BLaER1 (cell line): ENCODE data around the gene RTEL1.
A peak's percentile ranks its signal among the peaks of the same experiment; 100 is the strongest.

Source experiments
- H3K27ac ChIP-seq: shearing (Covaris generic); formaldehyde crosslinking; 2 replicates; pipeline ENCODE4 v1.8.1; 2022
- H3K27me3 ChIP-seq: shearing (Covaris generic); formaldehyde crosslinking; 2 replicates; pipeline ENCODE4 v1.8.1; 2022
- H3K36me3 ChIP-seq: shearing (Covaris generic); formaldehyde crosslinking; 2 replicates; pipeline ENCODE4 v1.8.1; 2022
- H3K4me1 ChIP-seq: shearing (Covaris generic); formaldehyde crosslinking; 2 replicates; pipeline ENCODE4 v1.8.1; 2022
- H3K4me2 ChIP-seq: shearing (Covaris generic); formaldehyde crosslinking; 2 replicates; pipeline ENCODE4 v1.8.1; 2022
- H3K4me3 ChIP-seq: shearing (Covaris generic); formaldehyde crosslinking; 2 replicates; pipeline ENCODE4 v1.8.1; 2022
- H3K9ac ChIP-seq: shearing (Covaris generic); formaldehyde crosslinking; 2 replicates; pipeline ENCODE4 v1.8.1; 2022
- H3K9me3 ChIP-seq: shearing (Covaris generic); formaldehyde crosslinking; 2 replicates; pipeline ENCODE4 v1.8.1; 2022
- H4K20me1 ChIP-seq: shearing (Covaris generic); formaldehyde crosslinking; 2 replicates; pipeline ENCODE4 v1.8.1; 2022
- Cebpa-rat ChIP-seq: shearing (Covaris generic); IDR thresholded peaks from 2 replicates; pipeline ENCODE4 v1.8.1; 2022

Gene RTEL1

GRCh38 chr20:63736893-63737694, 79.0 kb downstream of the RTEL1 start:
- H3K27me3 ChIP-seq, result no peaks in the 10 kb centered on the region
- H3K9ac ChIP-seq, result peak overlapping the region; percentile 75
- peak overlapping the region; percentile 77 for H3K4me3 ChIP-seq
- H3K9me3 ChIP-seq, result no peaks in the 10 kb centered on the region
- peaks cover 34% of the 10 kb centered on the region for H4K20me1 ChIP-seq
- peak overlapping the region; percentile 99 for H3K4me2 ChIP-seq
- peak overlapping the region; percentile 85 for H3K27ac ChIP-seq
- no peak for TF ChIP-seq Cebpa-rat
- peaks cover 87% of the 10 kb centered on the region for H3K4me1 ChIP-seq
- H3K36me3 ChIP-seq, result peaks cover 38% of the 10 kb centered on the region

GRCh38 chr20:63737695-63737944, 79.5 kb downstream of the RTEL1 start:
- Histone ChIP-seq H3K9ac (peak overlapping the region; percentile 75; the same call in 1 of the 2 replicates), H3K27me3 (no peaks in the 10 kb centered on the region), H3K4me3 (peak overlapping the region; percentile 77), H3K4me1 (peaks cover 84% of the 10 kb centered on the region), H3K4me2 (peak overlapping the region; percentile 99), H3K9me3 (no peaks in the 10 kb centered on the region), H3K36me3 (peaks cover 42% of the 10 kb centered on the region), H4K20me1 (peaks cover 34% of the 10 kb centered on the region), H3K27ac (peak overlapping the region; percentile 85)
- no peak for TF ChIP-seq Cebpa-rat

- no peaks in the 10 kb centered on the region for H3K27me3 ChIP-seq
- peak overlapping the region; percentile 36; the same call in 1 of the 2 replicates for H3K27ac ChIP-seq
- H3K9ac ChIP-seq, result peak overlapping the region; percentile 60
- peaks cover 34% of the 10 kb centered on the region for H4K20me1 ChIP-seq
- H3K4me1 ChIP-seq, result peaks cover 81% of the 10 kb centered on the region
- peak overlapping the region; percentile 77 for H3K4me3 ChIP-seq
- peaks cover 44% of the 10 kb centered on the region for H3K36me3 ChIP-seq
- H3K9me3 ChIP-seq, result no peaks in the 10 kb centered on the region
- no peak for TF ChIP-seq Cebpa-rat
- peak overlapping the region; percentile 99 for H3K4me2 ChIP-seq
Measured at GRCh38 chr20:63737945-63738686, 80.0 kb downstream of the RTEL1 start.

GRCh38 chr20:63738687-63739129, 80.6 kb downstream of the RTEL1 start:
- peak overlapping the region; percentile 77 for H3K4me3 ChIP-seq
- H3K9ac ChIP-seq, result peak overlapping the region; percentile 60
- no peaks in the 10 kb centered on the region for H3K27me3 ChIP-seq
- no peaks in the 10 kb centered on the region for H3K9me3 ChIP-seq
- peaks cover 44% of the 10 kb centered on the region for H3K36me3 ChIP-seq
- peaks cover 34% of the 10 kb centered on the region for H4K20me1 ChIP-seq
- peaks cover 75% of the 10 kb centered on the region for H3K4me1 ChIP-seq
- TF ChIP-seq Cebpa-rat, result no peak
- peak overlapping the region; percentile 99 for H3K4me2 ChIP-seq
- H3K27ac ChIP-seq, result peak overlapping the region; percentile 36; the same call in 1 of the 2 replicates

GRCh38 chr20:63739130-63740069, 81.3 kb downstream of the RTEL1 start, which contains the start of gene SLC2A4RG:
SLC2A4RG (plus strand) TSS chr20:63739776; CDS start chr20:63739913, 137 bp downstream.
- peak within 1 kb of the TSS; percentile 81 for H3K27ac ChIP-seq
- peak within 1 kb of the TSS; percentile 77 for H3K4me3 ChIP-seq
- no peak for TF ChIP-seq Cebpa-rat
- peaks cover 68% of the 10 kb centered on the region for H3K4me1 ChIP-seq
- H3K9me3 ChIP-seq, result no peaks in the 10 kb centered on the region
- peaks cover 34% of the 10 kb centered on the region for H4K20me1 ChIP-seq
- peaks cover 37% of the 10 kb centered on the region for H3K36me3 ChIP-seq
- peak within 1 kb of the TSS; percentile 99 for H3K4me2 ChIP-seq
- peak within 1 kb of the TSS; percentile 80 for H3K9ac ChIP-seq
- no peaks in the 10 kb centered on the region for H3K27me3 ChIP-seq

- H3K27ac ChIP-seq, result peak overlapping the region; percentile 81
Measured at GRCh38 chr20:63740070-63740626, 82.0 kb downstream of the RTEL1 start.

GRCh38 chr20:63740627-63741353, 82.7 kb downstream of the RTEL1 start:
- peak overlapping the region; percentile 91 for H3K4me2 ChIP-seq

More at GRCh38 chr20:63740070-63740626, 82.0 kb downstream of the RTEL1 start:
- H4K20me1 ChIP-seq, result peaks cover 34% of the 10 kb centered on the region
- H3K9ac ChIP-seq, result peak overlapping the region; percentile 80
- no peaks in the 10 kb centered on the region for H3K27me3 ChIP-seq
- peaks cover 29% of the 10 kb centered on the region for H3K36me3 ChIP-seq
- TF ChIP-seq Cebpa-rat, result no peak
- no peaks in the 10 kb centered on the region for H3K9me3 ChIP-seq
- H3K4me2 ChIP-seq, result peak overlapping the region; percentile 91
- peaks cover 60% of the 10 kb centered on the region for H3K4me1 ChIP-seq
- H3K4me3 ChIP-seq, result peak overlapping the region; percentile 77

GRCh38 chr20:63741354-63741675, 83.2 kb downstream of the RTEL1 start:
- Histone ChIP-seq H3K4me1 (peaks cover 54% of the 10 kb centered on the region), H3K4me2 (peak overlapping the region; percentile 91), H3K27me3 (no peaks in the 10 kb centered on the region), H3K36me3 (peaks cover 24% of the 10 kb centered on the region), H3K27ac (peak overlapping the region; percentile 81; the same call in 1 of the 2 replicates), H3K9ac (peak overlapping the region; percentile 80), H3K9me3 (no peaks in the 10 kb centered on the region), H4K20me1 (peaks cover 24% of the 10 kb centered on the region), H3K4me3 (peak overlapping the region; percentile 77)
- no peak for TF ChIP-seq Cebpa-rat

More at GRCh38 chr20:63740627-63741353, 82.7 kb downstream of the RTEL1 start:
- H3K9me3 ChIP-seq, result no peaks in the 10 kb centered on the region
- H3K9ac ChIP-seq, result peak overlapping the region; percentile 80
- H3K4me3 ChIP-seq, result peak overlapping the region; percentile 77
- peaks cover 54% of the 10 kb centered on the region for H3K4me1 ChIP-seq
- H4K20me1 ChIP-seq, result peaks cover 28% of the 10 kb centered on the region
- no peaks in the 10 kb centered on the region for H3K27me3 ChIP-seq
- peak; percentile 93 for TF ChIP-seq Cebpa-rat
- H3K36me3 ChIP-seq, result peaks cover 24% of the 10 kb centered on the region
- peak overlapping the region; percentile 81 for H3K27ac ChIP-seq
